OCI-LY7 (cell line): Measurements from ENCODE around the gene C16orf87.

Experiments used
- EZH2phosphoT487 ChIP-seq: fragments of 200-600 bp; sonication (generic); IDR thresholded peaks from 2 replicates; pipeline ENCODE4 v1.6.1; 2018; ENCODE audit warnings: low read depth, borderline replicate concordance, mild to moderate bottlenecking, mixed run types, antibody characterized with exemption, low read length, moderate library complexity, mixed read lengths
- TF ChIP-seq, protein P1 (sequence below): fragments of 200-600 bp; sonication (generic); conservative IDR thresholded peaks from 2 replicates; pipeline ENCODE4 v1.5.1; 2014; ENCODE audit warnings: mild to moderate bottlenecking, antibody characterized with exemption, low read length, moderate library complexity, mixed read lengths

DNA sequence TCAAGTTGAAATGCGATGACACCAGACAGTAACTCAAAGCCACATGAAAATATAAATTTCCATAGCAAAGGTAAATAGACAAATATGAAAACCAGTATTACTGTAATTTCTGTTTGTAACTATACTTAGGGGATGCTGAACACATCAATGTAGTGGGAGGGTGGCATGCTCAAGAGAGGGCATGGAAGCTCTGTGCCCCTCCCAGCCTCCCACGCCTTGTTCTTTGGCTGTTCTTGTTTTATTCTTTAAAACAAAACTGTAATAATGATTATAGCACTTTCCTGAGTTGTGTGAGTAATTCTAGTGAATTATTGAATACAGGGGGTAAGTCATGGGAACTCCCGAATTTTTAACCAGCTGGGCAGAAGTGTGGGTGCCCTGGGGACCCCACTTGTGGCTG, 42.2 kb upstream of the C16orf87 start:
- TF ChIP-seq, protein P1, sequence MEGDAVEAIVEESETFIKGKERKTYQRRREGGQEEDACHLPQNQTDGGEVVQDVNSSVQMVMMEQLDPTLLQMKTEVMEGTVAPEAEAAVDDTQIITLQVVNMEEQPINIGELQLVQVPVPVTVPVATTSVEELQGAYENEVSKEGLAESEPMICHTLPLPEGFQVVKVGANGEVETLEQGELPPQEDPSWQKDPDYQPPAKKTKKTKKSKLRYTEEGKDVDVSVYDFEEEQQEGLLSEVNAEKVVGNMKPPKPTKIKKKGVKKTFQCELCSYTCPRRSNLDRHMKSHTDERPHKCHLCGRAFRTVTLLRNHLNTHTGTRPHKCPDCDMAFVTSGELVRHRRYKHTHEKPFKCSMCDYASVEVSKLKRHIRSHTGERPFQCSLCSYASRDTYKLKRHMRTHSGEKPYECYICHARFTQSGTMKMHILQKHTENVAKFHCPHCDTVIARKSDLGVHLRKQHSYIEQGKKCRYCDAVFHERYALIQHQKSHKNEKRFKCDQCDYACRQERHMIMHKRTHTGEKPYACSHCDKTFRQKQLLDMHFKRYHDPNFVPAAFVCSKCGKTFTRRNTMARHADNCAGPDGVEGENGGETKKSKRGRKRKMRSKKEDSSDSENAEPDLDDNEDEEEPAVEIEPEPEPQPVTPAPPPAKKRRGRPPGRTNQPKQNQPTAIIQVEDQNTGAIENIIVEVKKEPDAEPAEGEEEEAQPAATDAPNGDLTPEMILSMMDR = no peak
- TF ChIP-seq EZH2phosphoT487 = no peak
